ENCODE measurements around the gene NCR2. TPM values are rescaled to one million over a fixed set of nuclear protein-coding genes. Genes with fewer than 3 reads are reported as not detected.

NCR2 gene
- polyA plus RNA-seq, 1 of the 3 experiments (the other 2 are of a cell fraction), result not detected

DNA sequence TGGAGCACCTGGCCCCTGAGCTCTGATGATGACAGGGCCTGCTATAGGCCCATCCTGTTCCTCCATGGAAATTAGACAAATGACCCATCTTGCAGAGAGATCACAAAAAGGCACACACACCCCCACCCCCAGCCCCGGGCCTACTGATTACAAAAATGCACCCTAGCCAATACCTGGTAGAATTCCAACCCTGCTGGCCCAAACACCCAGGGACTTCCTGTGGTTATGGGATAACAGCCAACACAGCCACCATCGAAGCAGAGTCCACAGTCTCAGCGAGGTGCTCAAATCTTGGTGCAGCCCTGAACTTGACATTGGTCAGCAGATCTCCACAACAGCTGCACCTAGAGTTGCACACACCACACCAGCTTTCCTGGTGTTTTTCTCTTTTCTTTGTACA lies 17.0 kb downstream of the NCR2 start:
- Histone ChIP-seq H3K9me3 (no peaks in the 10 kb centered on the region), H3K4me3 (ENCODE audit: low read depth in 2 of 2, low read length in 1 of 2) (no peak overlapping the region), H3K4me1 (ENCODE audit: control insufficient read depth in 1 of 2, insufficient read depth in 2 of 2, low read depth in 1 of 2, low read length in 1 of 2) (no peaks in the 10 kb centered on the region), H3K27me3 (ENCODE audit: insufficient read depth) (peaks cover 24% of the 10 kb centered on the region; the same call in 1 of the 2 replicates), H3F3A (replicated peaks; ENCODE audit: insufficient read depth) (no peaks in the 10 kb centered on the region), H3K9me2 (no peaks in the 10 kb centered on the region), H4K20me1 (ENCODE audit: insufficient read depth) (no peaks in the 10 kb centered on the region), H3K79me2 (ENCODE audit: insufficient read depth) (no peaks in the 10 kb centered on the region), H3K9ac (no peak overlapping the region), H3K36me3 (replicated peaks in 1 of 2; ENCODE audit: control insufficient read depth in 1 of 2, insufficient read depth in 2 of 2, low read length in 1 of 2) (no peaks in the 10 kb centered on the region), H3K27ac (ENCODE audit: low read depth in 2 of 2, low read length in 1 of 2) (no peak overlapping the region), H3K4me2 (no peak overlapping the region), H2AFZ (ENCODE audit: low read depth) (no peak overlapping the region)
- ChIA-PET CTCF (interaction anchor here (1.3 to 3.5 kb wide), 5 partner anchors 16 to 331 kb away, joined by 3 to 24 read pairs (median 3); no protein-coding TSS in a partner anchor), POLR2A (no interaction called here)
- DNase-seq, result no peak
- TF ChIP-seq GATA2 (CRISPR knock-in tag; IDR thresholded peaks at IDR 0.05) (no peak), TEAD4 (IDR thresholded peaks at IDR 0.05; ENCODE audit: borderline replicate concordance, insufficient read depth) (no peak), ELF1 (IDR thresholded peaks at IDR 0.05) (no peak), RXRA (IDR thresholded peaks at IDR 0.05; ENCODE audit: borderline replicate concordance, low read depth) (no peak), FOSL2 (IDR thresholded peaks at IDR 0.05; ENCODE audit: borderline replicate concordance, low read depth) (no peak)
- WGBS (ENCODE audit: low lambda C conversion rate), result 30% methylated on average over 3 of the region's 3 CpGs

DNA sequence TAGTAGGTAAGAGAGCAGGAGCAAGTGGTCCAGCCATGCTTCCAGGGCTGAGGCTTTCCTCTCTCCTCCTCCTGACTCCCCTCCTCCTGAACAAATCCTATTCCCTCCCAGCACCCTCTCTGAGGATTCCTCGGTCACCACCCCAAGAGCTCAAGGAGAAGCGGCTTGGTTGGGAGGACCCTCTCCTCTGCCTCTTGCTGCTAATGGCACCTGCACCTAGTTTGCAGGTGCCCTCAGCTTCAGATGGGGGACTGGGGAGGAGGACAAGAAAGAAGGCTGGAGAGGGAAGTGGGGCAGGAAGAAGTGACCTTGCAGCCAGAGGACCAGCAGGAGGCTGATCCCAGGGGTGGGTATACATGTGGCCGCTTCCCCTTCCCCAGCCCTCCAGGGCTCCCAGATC lies 17.5 kb downstream of the NCR2 start:
- ChIA-PET POLR2A (no interaction called here), CTCF (interaction anchor here (1.1 to 2.8 kb wide), 6 partner anchors 12 to 330 kb away, joined by 3 to 11 read pairs (median 3); no protein-coding TSS in a partner anchor)
- TF ChIP-seq TAF1 (IDR thresholded peaks at IDR 0.05; ENCODE audit: borderline replicate concordance, low read depth, low read length) (no peak), TCF12 (IDR thresholded peaks at IDR 0.05) (no peak), MEF2A (IDR thresholded peaks at IDR 0.05; ENCODE audit: borderline replicate concordance, low read depth) (no peak), GABPA (IDR thresholded peaks at IDR 0.05; ENCODE audit: low read depth) (no peak), NRF1 (IDR thresholded peaks at IDR 0.05; ENCODE audit: low read depth, low read length) (no peak), SIN3A (IDR thresholded peaks at IDR 0.05; ENCODE audit: borderline replicate concordance, low read depth, low read length) (no peak), RXRA (IDR thresholded peaks at IDR 0.05; ENCODE audit: borderline replicate concordance, low read depth) (no peak), RCOR1 (IDR thresholded peaks at IDR 0.05; ENCODE audit: low read length) (no peak), EP300 (IDR thresholded peaks at IDR 0.05; ENCODE audit: borderline replicate concordance in 1 of 2, low read depth in 1 of 2, low read length in 1 of 2) (no peak), RAD21 (IDR thresholded peaks at IDR 0.05; ENCODE audit: low read length) (no peak), POLR2AphosphoS5 (IDR thresholded peaks at IDR 0.05; ENCODE audit: low read depth, low read length) (no peak), RFX5 (IDR thresholded peaks at IDR 0.05; ENCODE audit: low read length) (no peak)
- TF ChIP-seq, protein P1, sequence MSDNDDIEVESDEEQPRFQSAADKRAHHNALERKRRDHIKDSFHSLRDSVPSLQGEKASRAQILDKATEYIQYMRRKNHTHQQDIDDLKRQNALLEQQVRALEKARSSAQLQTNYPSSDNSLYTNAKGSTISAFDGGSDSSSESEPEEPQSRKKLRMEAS (IDR thresholded peaks at IDR 0.05; ENCODE audit: low read depth), result no peak
- TF ChIP-seq, protein P2, sequence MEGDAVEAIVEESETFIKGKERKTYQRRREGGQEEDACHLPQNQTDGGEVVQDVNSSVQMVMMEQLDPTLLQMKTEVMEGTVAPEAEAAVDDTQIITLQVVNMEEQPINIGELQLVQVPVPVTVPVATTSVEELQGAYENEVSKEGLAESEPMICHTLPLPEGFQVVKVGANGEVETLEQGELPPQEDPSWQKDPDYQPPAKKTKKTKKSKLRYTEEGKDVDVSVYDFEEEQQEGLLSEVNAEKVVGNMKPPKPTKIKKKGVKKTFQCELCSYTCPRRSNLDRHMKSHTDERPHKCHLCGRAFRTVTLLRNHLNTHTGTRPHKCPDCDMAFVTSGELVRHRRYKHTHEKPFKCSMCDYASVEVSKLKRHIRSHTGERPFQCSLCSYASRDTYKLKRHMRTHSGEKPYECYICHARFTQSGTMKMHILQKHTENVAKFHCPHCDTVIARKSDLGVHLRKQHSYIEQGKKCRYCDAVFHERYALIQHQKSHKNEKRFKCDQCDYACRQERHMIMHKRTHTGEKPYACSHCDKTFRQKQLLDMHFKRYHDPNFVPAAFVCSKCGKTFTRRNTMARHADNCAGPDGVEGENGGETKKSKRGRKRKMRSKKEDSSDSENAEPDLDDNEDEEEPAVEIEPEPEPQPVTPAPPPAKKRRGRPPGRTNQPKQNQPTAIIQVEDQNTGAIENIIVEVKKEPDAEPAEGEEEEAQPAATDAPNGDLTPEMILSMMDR (IDR thresholded peaks at IDR 0.05), result no peak
- TF ChIP-seq, protein P3, sequence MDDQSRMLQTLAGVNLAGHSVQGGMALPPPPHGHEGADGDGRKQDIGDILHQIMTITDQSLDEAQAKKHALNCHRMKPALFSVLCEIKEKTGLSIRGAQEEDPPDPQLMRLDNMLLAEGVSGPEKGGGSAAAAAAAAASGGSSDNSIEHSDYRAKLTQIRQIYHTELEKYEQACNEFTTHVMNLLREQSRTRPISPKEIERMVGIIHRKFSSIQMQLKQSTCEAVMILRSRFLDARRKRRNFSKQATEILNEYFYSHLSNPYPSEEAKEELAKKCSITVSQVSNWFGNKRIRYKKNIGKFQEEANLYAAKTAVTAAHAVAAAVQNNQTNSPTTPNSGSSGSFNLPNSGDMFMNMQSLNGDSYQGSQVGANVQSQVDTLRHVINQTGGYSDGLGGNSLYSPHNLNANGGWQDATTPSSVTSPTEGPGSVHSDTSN (IDR thresholded peaks at IDR 0.05), result no peak
- H2AFZ ChIP-seq (ENCODE audit: low read depth), result no peak overlapping the region
- H4K20me1 ChIP-seq (ENCODE audit: insufficient read depth), result no peaks in the 10 kb centered on the region
- no peak overlapping the region for H3K4me3 ChIP-seq (ENCODE audit: low read depth in 2 of 2, low read length in 1 of 2)
- no peaks in the 10 kb centered on the region for H3F3A ChIP-seq (replicated peaks; ENCODE audit: insufficient read depth)
- H3K27me3 ChIP-seq (ENCODE audit: insufficient read depth), result peaks cover 24% of the 10 kb centered on the region; the same call in 1 of the 2 replicates
- no peak overlapping the region for H3K27ac ChIP-seq (ENCODE audit: low read depth in 2 of 2, low read length in 1 of 2)
- 55% methylated on average over 3 of the region's 3 CpGs for WGBS (ENCODE audit: low lambda C conversion rate)
- no peaks in the 10 kb centered on the region for H3K9me3 ChIP-seq
- H3K9ac ChIP-seq, result no peak overlapping the region
- no peaks in the 10 kb centered on the region for H3K79me2 ChIP-seq (ENCODE audit: insufficient read depth)
- no peaks in the 10 kb centered on the region for H3K4me1 ChIP-seq (ENCODE audit: control insufficient read depth in 1 of 2, insufficient read depth in 2 of 2, low read depth in 1 of 2, low read length in 1 of 2)
- H3K36me3 ChIP-seq (replicated peaks in 1 of 2; ENCODE audit: control insufficient read depth in 1 of 2, insufficient read depth in 2 of 2, low read length in 1 of 2), result no peaks in the 10 kb centered on the region
- H3K4me2 ChIP-seq, result no peak overlapping the region
- H3K9me2 ChIP-seq, result no peaks in the 10 kb centered on the region
- DNase-seq, result no peak

All from SK-N-SH (cell line).